ENCODE results near the gene ROR2. TPM values are rescaled to one million over a fixed set of nuclear protein-coding genes. Genes with fewer than 3 reads are reported as not detected.
A peak's percentile ranks its signal among the peaks of the same experiment; 100 is the strongest.

Gene ROR2
- total RNA-seq, result 13.8 and 28.3 TPM in 2 replicates

DNA sequence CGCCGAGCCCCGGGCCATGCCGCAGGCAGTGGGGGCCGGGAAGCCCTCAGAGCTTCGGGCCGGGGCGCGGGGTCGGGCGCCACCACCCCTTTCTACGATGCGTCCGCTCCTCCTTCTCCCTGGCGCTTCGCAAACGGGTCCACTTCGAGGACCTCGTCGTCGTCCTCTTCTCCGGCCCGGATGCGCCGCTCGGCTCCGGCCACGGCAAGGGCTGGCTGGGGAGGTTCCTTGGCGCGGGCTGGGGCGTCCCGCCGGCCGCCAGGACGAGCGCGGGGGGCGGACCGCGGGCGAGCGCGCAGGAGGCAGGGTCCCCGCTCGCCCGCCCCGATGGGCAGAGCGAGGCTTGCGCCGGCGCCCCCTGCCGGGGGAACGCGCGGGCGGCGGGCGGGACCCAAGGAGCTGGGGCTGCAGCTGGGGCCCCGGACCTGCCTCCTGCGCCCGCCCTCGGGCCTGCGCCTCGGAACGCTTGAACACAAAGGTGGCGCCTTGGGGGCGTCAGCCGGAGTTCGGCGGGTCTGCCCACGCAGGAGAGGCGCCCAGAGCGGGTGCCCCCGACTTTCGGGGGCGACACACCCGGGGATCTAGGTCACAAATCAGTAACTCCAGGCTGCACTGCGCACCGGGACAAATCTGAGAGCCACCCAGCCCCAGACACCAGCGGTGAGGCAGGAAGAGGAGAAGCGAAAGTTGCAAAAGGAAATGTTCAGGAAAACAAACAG lies at the start of gene ROR2:
Gene ROR2 (minus strand): TSS at position 283 of the 719 bp plus-strand sequence.
- H2AFZ ChIP-seq (ENCODE audit: low read length), result peak within 1 kb of the TSS; percentile 75
- DNase-seq (ENCODE audit: insufficient read length, low spot score, missing footprints), result peak; percentile 93
- peaks cover 5% of the 10 kb centered on the region for H3K9me3 ChIP-seq (ENCODE audit: low read depth, low read length)
- H3K27ac ChIP-seq (ENCODE audit: low read depth, low read length), result no peak within 1 kb of the TSS
- no peaks in the 10 kb centered on the region for H3K36me3 ChIP-seq (ENCODE audit: insufficient read depth, low read length)
- H3K79me2 ChIP-seq (ENCODE audit: insufficient read depth, low read length), result no peaks in the 10 kb centered on the region
- H3K27me3 ChIP-seq (ENCODE audit: insufficient read depth, low read length), result peaks cover 73% of the 10 kb centered on the region
- H4K20me1 ChIP-seq (ENCODE audit: insufficient read depth, low read length), result no peaks in the 10 kb centered on the region
- H3K4me1 ChIP-seq (ENCODE audit: insufficient read depth, low read length), result peaks cover 8% of the 10 kb centered on the region
- TF ChIP-seq, protein P1, sequence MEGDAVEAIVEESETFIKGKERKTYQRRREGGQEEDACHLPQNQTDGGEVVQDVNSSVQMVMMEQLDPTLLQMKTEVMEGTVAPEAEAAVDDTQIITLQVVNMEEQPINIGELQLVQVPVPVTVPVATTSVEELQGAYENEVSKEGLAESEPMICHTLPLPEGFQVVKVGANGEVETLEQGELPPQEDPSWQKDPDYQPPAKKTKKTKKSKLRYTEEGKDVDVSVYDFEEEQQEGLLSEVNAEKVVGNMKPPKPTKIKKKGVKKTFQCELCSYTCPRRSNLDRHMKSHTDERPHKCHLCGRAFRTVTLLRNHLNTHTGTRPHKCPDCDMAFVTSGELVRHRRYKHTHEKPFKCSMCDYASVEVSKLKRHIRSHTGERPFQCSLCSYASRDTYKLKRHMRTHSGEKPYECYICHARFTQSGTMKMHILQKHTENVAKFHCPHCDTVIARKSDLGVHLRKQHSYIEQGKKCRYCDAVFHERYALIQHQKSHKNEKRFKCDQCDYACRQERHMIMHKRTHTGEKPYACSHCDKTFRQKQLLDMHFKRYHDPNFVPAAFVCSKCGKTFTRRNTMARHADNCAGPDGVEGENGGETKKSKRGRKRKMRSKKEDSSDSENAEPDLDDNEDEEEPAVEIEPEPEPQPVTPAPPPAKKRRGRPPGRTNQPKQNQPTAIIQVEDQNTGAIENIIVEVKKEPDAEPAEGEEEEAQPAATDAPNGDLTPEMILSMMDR (IDR thresholded peaks at IDR 0.05; ENCODE audit: extremely low read depth, low read depth, low read length), result peak; percentile 18
- H3K4me2 ChIP-seq (ENCODE audit: insufficient read depth, low read length), result peak within 1 kb of the TSS; percentile 72
- peak within 1 kb of the TSS; percentile 66 for H3K4me3 ChIP-seq (ENCODE audit: insufficient read depth, low read length)

GRCh38 chr9:91995000-91995655 lies 45.1 kb upstream of the ROR2 start:
- no peak overlapping the region for H2AFZ ChIP-seq (ENCODE audit: low read length)
- H3K79me2 ChIP-seq (ENCODE audit: insufficient read depth, low read length), result no peaks in the 10 kb centered on the region
- H3K27ac ChIP-seq (ENCODE audit: low read depth, low read length), result no peak overlapping the region
- no peak for DNase-seq (ENCODE audit: insufficient read length, low spot score, missing footprints)
- H3K4me1 ChIP-seq (ENCODE audit: insufficient read depth, low read length), result peaks cover 4% of the 10 kb centered on the region
- peaks cover 51% of the 10 kb centered on the region for H3K27me3 ChIP-seq (ENCODE audit: insufficient read depth, low read length)
- TF ChIP-seq, protein P1 (IDR thresholded peaks at IDR 0.05; ENCODE audit: extremely low read depth, low read depth, low read length), result no peak
- no peaks in the 10 kb centered on the region for H3K9me3 ChIP-seq (ENCODE audit: low read depth, low read length)
- no peak overlapping the region for H3K4me2 ChIP-seq (ENCODE audit: insufficient read depth, low read length)
- no peaks in the 10 kb centered on the region for H3K36me3 ChIP-seq (ENCODE audit: insufficient read depth, low read length)
- no peak overlapping the region for H3K4me3 ChIP-seq (ENCODE audit: insufficient read depth, low read length)
- no peaks in the 10 kb centered on the region for H4K20me1 ChIP-seq (ENCODE audit: insufficient read depth, low read length)

- no peak overlapping the region for H3K4me2 ChIP-seq (ENCODE audit: insufficient read depth, low read length)
- no peaks in the 10 kb centered on the region for H3K79me2 ChIP-seq (ENCODE audit: insufficient read depth, low read length)
- H3K4me3 ChIP-seq (ENCODE audit: insufficient read depth, low read length), result no peak overlapping the region
- H3K27ac ChIP-seq (ENCODE audit: low read depth, low read length), result no peak overlapping the region
- TF ChIP-seq, protein P1 (IDR thresholded peaks at IDR 0.05; ENCODE audit: extremely low read depth, low read depth, low read length), result no peak
- H2AFZ ChIP-seq (ENCODE audit: low read length), result no peak overlapping the region
- no peaks in the 10 kb centered on the region for H3K36me3 ChIP-seq (ENCODE audit: insufficient read depth, low read length)
- DNase-seq (ENCODE audit: insufficient read length, low spot score, missing footprints), result no peak
- peaks cover 4% of the 10 kb centered on the region for H3K4me1 ChIP-seq (ENCODE audit: insufficient read depth, low read length)
- H3K27me3 ChIP-seq (ENCODE audit: insufficient read depth, low read length), result peaks cover 49% of the 10 kb centered on the region
- no peaks in the 10 kb centered on the region for H3K9me3 ChIP-seq (ENCODE audit: low read depth, low read length)
- no peaks in the 10 kb centered on the region for H4K20me1 ChIP-seq (ENCODE audit: insufficient read depth, low read length)
These were observed 44.4 kb upstream of the ROR2 start for GRCh38 chr9:91994422-91994821.

GRCh38 chr9:91992461-91993041 lies 42.5 kb upstream of the ROR2 start:
- Histone ChIP-seq H3K4me1 (ENCODE audit: insufficient read depth, low read length) (peaks cover 4% of the 10 kb centered on the region), H2AFZ (ENCODE audit: low read length) (no peak overlapping the region), H3K9me3 (ENCODE audit: low read depth, low read length) (no peaks in the 10 kb centered on the region), H3K36me3 (ENCODE audit: insufficient read depth, low read length) (no peaks in the 10 kb centered on the region), H3K4me3 (ENCODE audit: insufficient read depth, low read length) (no peak overlapping the region), H3K27ac (ENCODE audit: low read depth, low read length) (no peak overlapping the region), H3K27me3 (ENCODE audit: insufficient read depth, low read length) (peaks cover 42% of the 10 kb centered on the region), H4K20me1 (ENCODE audit: insufficient read depth, low read length) (no peaks in the 10 kb centered on the region), H3K4me2 (ENCODE audit: insufficient read depth, low read length) (peak overlapping the region; percentile 60), H3K79me2 (ENCODE audit: insufficient read depth, low read length) (no peaks in the 10 kb centered on the region)
- TF ChIP-seq, protein P1 (IDR thresholded peaks at IDR 0.05; ENCODE audit: extremely low read depth, low read depth, low read length), result no peak
- DNase-seq (ENCODE audit: insufficient read length, low spot score, missing footprints), result no peak

All from osteoblast (primary cell).